Stimulated activated CD8-positive, alpha-beta memory T cell treated with anti-CD3 and anti-CD28 coated beads, Interleukin-7, amount 100 ng/mL, for 4 hours (primary cell): Measurements from ENCODE around the gene NNAT.

ENCODE experiments used
- DNase-seq, 2 donors: peaks; one replicate each; pipeline ENCODE4 v3.0.0-alpha.2; 2020; ENCODE audit warnings: low read depth in 2 of 2

The NNAT gene

DNA sequence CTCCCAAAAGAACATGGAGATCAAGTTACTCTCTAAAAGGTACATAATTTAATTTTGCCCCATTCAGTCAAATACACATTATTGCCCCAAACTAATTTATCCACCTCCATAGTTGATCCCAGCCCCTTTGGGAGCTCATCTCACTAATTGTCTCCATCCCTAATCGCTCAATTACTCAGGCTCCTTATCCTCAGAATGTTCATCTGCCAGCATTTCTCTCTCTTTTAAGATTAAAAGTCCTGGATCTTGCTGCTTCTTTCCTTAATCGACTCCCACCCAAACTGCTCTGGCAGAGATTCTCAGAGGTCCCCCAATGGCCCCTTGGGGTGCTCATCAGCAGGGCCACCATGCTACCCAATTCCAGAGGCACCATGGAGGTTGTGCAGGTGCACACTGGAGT is 18.4 kb upstream of the NNAT start:
- DNase-seq: no peak

GRCh38 chr20:37503256-37503927 is 17.7 kb upstream of the NNAT start:
- no peak for DNase-seq

GRCh38 chr20:37504404-37505096 is 16.5 kb upstream of the NNAT start:
- no peak for DNase-seq

GRCh38 chr20:37505263-37506151 is 15.5 kb upstream of the NNAT start:
- no peak for DNase-seq

- DNase-seq: no peak
Measured at GRCh38 chr20:37506152-37506725, 14.8 kb upstream of the NNAT start.

DNA sequence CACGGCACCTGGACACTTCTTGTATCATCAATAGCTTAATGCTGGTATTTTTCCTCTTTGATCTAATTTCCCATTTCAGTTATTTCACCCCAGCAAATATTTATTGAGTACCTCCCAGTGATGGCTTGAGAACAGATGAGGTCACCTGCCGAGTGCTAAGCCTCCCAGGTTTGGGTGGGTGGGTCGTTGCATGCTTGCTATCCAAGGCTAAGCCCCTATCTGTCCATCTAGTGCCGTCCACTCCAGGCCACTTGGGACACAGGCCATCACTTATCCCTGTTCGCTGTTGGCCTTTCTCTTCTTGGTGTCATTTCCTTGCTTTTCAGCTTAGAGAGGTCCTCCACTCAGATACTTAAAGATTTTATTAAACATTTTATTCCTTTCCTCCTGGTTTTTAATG is 10.8 kb upstream of the NNAT start:
- no peak for DNase-seq

DNA sequence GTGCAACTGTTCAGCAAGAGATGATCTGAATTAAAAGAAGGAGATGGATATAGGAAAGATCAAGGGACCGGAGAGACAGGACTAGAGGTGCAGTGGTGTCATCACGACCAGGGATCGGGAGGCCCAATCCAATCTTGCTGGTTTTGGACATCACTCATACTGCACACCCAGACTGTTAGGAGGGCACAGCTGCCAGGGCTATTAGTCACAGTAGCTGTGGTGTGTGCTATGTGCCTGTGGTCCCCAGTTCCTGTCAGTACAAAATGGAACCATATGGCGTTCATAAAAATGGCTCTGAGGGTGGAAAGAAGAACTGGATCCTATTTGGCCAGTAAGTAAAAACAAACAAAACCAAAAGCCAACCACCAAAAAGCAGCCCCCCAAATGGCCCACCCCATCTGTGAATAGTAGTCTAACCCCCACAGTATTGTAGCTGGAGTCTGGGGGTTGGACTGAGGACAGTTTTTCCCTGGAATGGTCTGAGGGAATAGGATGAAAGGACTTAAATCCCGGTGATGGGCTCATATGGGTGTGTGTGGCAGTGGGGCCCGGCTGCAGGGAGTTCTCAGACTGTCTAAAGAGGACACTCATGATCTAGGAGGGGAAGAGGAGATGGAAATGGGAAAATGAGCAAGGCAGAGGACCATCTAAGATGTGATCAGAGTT is 9.3 kb upstream of the NNAT start:
- no peak for DNase-seq

- DNase-seq: no peak
Measured at GRCh38 chr20:37513779-37514359, 7.2 kb upstream of the NNAT start.

- DNase-seq: no peak
Measured at GRCh38 chr20:37515876-37516275, 5.2 kb upstream of the NNAT start.

DNA sequence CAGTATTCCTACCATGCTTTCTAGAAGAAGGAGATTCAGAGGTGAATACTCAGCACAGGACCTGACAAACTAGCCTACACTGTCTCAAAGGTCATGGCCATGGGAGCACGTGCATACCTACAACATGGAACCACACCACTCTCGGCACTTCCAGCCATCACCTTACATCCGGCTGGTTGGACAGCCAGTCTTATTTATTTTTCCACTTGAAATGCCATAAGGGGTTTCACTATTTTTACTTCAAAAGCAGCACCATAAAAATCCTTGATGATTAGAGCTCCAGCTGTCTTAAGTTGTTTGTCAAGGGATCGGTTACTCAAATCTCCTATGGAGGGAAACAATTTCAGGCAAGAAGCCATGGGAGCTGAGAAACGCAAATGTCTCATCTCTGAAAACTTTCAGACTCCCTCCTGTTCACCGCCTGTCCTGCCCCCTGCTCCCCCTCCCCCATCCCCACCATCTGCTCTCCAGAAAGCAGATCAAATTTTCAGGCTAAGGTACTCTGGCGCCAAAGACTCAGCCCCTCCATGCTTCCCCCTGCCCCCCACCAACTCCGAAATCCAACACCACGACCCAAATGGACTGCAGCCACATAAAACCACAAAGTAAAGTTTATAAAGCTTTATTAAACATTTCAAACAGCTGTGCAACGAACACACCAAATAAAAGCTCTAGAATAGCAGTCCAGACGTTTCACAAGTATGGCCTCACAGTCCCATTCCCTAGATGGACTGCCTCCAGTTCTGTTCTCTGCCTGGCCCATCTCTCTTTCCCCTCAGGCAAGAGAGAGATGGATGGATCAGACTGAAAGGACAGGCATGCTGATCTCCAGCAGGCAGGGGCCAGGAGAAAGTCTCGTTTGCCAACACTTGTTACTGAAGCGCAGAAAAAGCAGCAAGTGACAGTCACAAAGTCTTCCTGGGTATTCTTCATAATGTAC is 4.0 kb upstream of the NNAT start:
- no peak for DNase-seq

- DNase-seq: no peak
Measured at GRCh38 chr20:37518059-37518458, 3.0 kb upstream of the NNAT start.

- DNase-seq: no peak
Measured at GRCh38 chr20:37518606-37519507, 2.2 kb upstream of the NNAT start.

DNA sequence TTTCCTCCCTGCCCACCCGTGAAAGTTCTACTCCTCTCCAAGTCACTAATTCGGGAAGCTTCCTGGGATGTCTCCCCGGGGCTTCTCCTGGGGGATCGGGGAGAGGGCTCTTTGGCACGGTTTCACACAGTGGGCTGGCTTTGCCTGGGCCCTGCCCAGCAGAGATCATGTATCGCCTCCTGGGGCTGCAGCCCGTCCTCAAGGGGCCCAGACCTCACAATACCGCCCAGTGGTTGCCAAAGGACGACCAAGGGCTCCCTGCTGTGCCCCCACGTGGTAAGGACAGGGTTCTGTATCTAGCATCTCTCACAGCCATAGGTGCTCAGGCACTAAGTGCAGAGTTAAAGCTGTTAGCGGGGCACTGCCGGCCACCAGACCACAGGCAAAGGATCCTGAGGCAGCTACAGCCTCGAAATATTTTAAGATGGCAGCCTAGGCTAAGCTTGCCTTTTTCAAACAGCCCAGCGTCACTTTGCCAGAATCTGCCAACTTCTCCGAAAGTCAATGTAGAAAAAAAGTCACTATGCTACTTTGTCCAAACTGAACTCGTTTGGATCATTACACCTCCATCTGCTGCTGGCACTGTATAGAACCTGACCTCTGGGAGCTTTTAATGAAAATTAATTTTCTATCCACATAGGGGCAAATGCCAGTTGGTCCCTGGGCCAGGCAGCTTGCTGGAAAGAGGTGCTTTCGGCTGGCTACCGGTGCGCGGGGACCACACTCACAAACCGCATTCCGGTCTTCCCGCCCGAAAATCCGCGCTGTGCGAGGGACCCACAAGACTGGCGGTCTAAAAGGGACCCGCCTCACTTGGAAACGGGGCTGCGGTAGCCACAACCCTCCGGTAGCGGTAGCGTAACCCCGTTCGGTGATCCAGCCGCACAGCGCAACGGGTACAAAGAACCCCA is 1.3 kb upstream of the NNAT start:
- no peak for DNase-seq

GRCh38 chr20:37520419-37520955 is 563 bp upstream of the NNAT start:
- no peak for DNase-seq

DNA sequence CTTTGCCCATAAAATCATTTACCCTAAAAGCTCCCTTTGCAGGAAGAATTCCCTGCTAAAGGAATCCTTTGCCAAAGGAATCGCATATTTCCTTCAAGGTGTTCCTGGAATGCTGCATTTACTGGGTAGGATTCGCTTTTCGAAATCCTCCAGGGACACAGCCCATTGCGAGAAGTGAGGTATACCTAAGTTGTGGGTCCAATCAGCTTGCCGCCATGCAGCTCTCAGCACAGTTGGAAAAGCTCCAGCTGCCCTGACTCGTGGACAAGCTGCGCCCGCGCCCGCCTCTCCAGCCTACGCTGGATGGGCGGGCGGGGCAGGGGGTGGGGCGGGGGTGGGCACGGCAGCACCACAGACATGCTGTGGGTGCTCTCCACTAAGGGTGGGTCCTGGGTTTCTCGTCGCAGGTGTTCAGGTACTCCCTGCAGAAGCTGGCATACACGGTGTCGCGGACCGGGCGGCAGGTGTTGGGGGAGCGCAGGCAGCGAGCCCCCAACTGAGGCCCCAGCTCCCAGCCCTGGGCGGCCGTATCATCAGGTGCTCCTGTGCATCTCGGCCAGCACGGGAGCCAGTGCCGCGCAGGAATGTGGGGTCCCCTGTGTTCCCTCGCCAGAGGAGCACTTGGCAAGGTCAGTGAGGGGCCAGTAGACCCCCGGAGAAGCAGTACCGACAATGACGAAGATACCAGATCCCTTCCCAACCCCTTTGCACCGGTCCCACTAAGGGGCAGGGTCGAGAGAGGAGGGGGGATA is 1.4 kb downstream of the NNAT start:
- no peak for DNase-seq

- DNase-seq: no peak
Measured at GRCh38 chr20:37523012-37523391, 2.0 kb downstream of the NNAT start.
